ENCODE measurements around the gene PUM1.

- TF ChIP-seq CTCF (IDR thresholded peaks at IDR 0.05; ENCODE audit: extremely low read depth in 1 of 2, insufficient read depth in 1 of 2, low read depth in 1 of 2, low read length in 2 of 2) (no peak), FOS (IDR thresholded peaks at IDR 0.05; ENCODE audit: borderline replicate concordance, insufficient read depth, low read length) (no peak), JUN (IDR thresholded peaks at IDR 0.05; ENCODE audit: borderline replicate concordance, insufficient read depth, insufficient read length, low read depth) (no peak), POLR2AphosphoS5 (IDR thresholded peaks at IDR 0.05; ENCODE audit: insufficient read depth, low read depth, low read length) (no peak), MAX (IDR thresholded peaks at IDR 0.05; ENCODE audit: insufficient read depth, insufficient read length) (no peak), MYC (IDR thresholded peaks at IDR 0.05; ENCODE audit: low read depth, low read length) (no peak), POLR2A (IDR thresholded peaks at IDR 0.05; ENCODE audit: low read depth, low read length) (no peak)
Observed at GRCh38 chr1:30986755-30987154, 78.8 kb downstream of the PUM1 start.
